ENCODE results near the gene TSPAN18.

DNA sequence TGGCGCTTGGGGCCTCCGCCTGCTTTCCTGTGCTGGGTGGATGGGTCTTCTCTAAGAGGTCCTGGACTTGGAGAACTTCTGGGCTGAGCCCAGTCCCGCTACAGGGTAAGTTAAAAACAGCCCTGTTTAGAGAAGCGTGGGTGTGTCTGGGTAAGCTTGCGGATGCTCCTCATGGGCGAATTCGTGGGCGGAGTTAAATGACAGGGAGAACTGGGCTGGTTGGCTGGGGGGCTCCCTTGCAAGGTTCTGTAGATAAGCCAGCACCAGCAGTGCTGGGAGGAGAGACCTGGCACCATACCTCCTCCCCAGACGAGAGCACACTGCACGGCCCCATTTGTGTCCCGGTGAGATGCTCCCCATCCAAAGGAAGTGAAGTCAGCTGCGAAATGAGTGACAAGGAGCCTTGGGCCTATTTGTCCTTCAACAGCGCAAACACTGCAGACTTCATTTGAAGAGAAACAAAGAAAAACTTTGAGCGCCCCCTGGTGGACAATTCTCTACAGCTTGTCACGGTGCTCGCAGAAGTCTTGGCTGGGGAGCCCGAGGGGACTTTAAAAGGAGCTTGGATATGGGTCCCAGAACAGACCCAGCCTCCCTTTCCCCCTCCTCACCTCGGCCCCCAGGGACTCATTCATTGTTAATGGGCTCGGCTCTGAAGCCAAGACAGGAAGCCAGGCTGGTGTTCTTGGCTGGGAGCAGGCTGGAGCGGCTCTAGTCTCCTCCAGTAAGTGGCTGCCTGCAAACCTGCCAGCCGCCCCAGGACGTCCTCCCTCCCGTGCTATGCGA, 184.5 kb downstream of the TSPAN18 start:
- TF ChIP-seq, protein P1, sequence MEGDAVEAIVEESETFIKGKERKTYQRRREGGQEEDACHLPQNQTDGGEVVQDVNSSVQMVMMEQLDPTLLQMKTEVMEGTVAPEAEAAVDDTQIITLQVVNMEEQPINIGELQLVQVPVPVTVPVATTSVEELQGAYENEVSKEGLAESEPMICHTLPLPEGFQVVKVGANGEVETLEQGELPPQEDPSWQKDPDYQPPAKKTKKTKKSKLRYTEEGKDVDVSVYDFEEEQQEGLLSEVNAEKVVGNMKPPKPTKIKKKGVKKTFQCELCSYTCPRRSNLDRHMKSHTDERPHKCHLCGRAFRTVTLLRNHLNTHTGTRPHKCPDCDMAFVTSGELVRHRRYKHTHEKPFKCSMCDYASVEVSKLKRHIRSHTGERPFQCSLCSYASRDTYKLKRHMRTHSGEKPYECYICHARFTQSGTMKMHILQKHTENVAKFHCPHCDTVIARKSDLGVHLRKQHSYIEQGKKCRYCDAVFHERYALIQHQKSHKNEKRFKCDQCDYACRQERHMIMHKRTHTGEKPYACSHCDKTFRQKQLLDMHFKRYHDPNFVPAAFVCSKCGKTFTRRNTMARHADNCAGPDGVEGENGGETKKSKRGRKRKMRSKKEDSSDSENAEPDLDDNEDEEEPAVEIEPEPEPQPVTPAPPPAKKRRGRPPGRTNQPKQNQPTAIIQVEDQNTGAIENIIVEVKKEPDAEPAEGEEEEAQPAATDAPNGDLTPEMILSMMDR (IDR thresholded peaks at IDR 0.05), result peak; percentile 80 to 93 (median 84)
- TF ChIP-seq POLR2A (IDR thresholded peaks at IDR 0.05), result no peak

All from transverse colon (tissue), 3 donors.